ENCODE measurements around the gene RASSF6.
"Not testable (repeated sequence)": the region's sequence is repeated elsewhere in the genome, so short reads cannot be mapped to it uniquely, and the experiment has no call there.

Gene RASSF6

DNA sequence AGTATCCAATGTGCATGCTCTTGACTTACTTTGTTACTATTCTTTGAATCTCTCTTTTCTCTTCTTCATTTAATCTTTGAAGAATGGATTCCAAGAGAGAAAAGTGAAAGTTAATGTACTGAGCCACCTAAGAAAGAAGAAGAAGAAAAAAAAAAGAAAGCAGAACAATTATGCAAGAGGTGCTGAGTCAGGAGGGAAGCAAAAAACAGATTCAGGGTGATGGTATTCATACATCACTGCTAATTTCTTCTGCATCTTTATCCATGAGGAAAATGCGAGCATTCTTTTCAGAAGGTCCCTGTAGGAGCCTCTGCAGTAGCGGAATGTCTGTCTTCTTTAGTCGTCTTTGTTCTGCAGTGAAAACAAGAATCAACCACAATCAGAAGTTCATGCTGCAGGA lies 43.9 kb downstream of the RASSF6 start:
- no peak for DNase-seq (ENCODE audit: low read depth)

DNA sequence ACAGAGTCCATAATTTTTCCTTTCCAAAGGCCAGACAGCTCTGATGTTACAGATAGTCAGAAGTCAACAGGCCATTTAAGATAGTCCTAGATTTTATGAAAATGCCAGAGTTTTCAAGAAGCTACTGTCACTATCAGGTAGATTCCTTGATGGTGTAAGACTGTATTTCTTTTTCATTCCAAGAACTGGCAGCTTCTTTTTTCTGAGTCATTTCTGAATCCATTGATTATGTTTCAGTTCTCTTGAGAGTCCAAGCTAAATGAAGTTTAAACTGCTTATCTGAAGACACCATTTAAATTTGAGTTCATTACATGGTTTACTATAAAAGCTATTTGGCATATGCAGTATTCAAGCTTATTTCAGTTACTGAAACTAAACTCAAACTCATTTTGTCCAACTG lies 44.6 kb downstream of the RASSF6 start:
- DNase-seq (ENCODE audit: low read depth) = no peak

DNA sequence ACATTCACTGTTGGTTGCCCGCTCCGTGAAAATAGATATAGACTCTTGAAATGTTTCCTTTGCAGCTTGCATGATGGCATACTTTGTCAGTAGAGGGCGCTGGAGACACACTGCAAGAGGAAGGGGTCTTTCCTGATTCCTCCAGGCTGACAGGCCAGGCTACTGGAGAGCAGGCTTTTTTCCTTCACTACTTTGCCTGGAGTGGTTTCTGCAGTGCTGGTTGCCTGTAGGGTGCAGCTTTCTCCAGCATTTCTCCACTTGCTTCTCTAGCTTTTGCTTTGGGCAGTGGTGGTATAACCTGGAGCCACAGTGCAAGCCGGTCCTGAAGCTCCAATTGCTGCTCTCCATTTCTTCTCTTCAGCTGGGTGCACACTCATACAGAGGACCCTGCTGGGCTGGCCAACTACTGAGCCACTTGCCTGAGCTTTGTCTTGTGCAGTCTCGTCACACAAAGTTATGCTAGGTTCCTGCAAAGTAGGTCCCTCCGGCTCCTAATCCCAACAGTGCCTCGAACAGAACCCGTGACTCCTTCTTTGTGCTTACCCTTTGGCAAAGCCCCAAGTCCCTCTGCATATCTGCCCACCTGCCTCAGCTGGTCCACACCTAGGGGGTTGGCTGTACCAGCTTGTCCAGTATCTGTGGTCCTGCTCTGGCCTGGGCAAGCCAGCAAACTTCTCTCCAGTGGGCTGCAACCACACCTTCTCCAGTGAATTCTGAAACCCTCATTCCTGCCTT lies 46.3 kb downstream of the RASSF6 start:
- DNase-seq (ENCODE audit: low read depth) = no peak

DNA sequence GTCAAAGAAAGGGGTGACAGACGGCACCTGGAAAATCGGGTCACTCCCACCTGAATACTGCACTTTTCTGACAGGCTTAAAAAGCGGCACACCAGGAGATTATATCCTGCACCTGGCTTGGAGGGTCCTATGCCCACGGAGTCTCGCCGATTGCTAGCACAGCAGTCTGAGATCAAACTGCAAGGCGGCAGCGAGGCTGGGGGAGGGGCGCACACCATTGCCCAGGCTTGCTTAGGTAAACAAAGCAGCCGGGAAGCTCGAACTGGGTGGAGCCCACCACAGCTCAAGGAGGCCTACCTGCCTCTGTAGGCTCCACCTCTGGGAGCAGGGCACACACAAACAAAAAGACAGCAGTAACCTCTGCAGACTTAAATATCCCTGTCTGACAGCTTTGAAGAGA lies 69.4 kb downstream of the RASSF6 start:
- not testable (repeated sequence) for DNase-seq (ENCODE audit: low read depth)

DNA sequence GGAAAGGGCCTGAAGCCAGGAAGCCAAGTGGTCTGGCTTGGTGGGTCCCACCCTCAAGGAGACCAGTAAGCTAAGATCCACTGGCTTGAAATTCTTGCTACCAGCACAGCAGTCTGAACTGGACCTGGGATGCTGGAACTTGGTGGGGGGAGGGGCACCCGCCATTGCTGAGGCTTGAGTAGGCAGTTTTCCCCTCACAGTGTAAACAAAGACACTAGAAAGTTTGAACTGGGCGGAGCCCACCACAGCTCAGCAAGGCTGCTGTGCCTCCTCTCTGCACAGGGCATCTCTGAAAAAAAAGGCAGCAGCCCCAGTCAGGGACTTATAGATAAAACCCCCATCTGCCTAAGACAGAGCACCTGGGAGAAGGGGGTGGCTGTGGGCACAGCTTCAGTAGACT lies 75.6 kb downstream of the RASSF6 start:
- no peak for DNase-seq (ENCODE audit: low read depth)

DNA sequence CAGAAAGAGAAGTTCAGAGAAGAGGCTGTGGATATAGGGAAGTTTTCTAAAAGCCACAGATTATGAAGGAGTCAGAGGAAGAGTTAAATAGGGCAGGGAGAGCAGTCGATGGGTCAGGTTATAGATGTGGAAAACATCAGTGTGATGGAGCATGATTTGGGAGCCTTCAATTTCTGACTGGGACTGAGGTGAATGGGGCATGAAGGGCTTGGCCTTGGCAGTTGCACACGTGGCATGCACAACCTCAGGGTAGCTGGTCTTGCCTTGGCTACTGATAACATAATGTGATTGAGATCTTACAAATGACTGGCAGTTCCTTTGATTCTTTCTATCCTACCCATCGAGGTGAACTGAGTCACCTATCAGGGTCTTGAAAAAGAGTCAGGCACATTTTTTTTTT lies 79.0 kb downstream of the RASSF6 start:
- DNase-seq (ENCODE audit: low read depth) = no peak

DNA sequence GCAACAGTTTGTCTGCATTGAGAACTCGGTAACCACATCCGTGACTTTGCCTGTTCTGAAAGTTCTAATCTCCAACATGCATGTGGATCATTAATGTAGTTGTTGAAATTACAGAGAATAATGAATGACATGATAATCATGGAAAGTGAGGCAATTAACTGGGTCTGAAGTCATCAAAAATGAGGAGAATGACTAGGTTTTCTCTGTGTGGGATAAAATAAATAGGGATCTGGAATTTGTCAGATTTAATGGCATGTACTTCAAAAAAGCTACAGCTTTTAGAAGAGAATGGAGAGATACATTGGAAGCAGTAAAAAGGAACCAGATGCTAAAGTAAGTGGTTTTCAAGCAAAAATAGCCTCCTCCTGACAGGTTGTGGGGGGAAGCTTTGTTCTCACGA lies 79.4 kb downstream of the RASSF6 start:
- no peak for DNase-seq (ENCODE audit: low read depth)

DNA sequence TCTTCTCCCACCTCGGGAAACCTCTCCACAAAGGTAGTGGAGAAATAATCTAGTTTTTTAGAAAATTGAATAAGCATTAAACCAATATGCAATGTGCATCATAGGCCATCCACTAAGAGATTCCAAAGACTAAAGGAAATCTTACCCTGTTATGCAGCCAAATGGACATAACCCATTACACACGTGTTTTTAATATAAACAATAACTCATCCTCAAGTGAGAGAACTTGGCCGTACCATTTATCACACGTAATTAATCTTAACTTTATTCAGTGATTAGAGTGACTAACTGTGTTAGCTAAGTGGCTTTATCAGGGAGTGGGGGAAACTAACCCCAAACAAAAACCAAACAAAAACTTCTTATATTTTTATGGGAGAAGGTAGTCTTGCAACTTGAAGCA lies 80.8 kb downstream of the RASSF6 start:
- no peak for DNase-seq (ENCODE audit: low read depth)

DNA sequence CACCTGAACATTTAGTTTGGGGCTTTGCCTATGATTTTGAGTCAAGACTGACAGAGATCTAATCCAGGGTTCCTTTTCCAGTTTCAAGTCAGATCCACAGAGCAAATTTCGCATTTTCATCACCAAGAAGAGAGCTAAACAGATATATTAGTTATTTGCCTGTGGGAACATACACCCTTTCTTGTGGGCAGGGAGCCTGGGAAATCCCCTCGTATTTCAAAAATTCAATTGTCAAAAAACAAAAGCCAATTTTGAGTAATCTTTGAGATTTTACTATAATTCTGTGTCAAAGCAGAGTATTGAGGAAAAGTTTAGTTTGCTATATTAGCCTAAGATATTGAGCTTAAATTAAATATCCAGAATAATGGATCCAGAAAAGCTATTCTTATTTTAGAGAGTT lies 82.1 kb downstream of the RASSF6 start:
- DNase-seq (ENCODE audit: low read depth) = no peak

DNA sequence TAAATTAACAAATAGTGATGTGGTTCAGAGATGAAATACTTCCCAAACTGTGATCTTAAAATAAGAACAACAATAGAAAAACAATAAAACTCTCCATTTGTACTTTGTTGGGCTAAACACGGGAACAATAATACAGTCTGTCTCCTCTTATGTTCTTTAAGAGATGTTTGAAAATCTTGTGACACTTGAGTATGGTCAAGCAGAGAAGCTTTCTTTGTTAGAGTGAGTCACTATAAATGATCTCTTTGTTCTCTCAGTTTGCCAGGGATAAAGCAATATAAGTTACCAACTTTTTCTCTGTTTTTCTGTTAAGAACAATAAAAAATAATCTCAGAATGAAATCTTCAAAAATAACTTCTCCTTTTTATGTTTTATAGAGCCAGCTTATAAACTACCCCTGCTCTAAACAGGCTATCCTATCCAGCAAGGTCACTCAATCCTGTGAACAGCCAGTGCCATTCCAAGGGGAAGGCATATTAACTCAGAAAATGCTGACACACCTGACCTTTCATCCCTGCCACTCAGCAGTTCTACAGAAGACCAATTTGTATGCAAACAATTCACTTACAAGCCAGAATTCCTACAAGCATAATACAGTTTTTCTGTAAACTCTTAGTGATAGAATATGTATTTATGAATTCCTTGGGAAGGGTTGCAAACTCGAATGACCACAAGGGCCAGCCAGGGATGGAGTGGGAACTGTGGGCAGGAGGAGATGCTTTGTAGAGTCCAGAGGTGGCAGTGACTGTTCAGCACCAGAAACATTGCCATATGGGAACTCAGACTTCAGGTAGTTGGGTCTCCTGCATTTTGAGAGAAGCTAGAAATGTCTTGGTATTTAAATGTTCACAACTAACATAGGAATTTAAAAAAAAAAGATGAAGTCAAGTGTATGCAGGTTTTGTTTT lies 86.5 kb downstream of the RASSF6 start:
- no peak for DNase-seq (ENCODE audit: low read depth)

DNA sequence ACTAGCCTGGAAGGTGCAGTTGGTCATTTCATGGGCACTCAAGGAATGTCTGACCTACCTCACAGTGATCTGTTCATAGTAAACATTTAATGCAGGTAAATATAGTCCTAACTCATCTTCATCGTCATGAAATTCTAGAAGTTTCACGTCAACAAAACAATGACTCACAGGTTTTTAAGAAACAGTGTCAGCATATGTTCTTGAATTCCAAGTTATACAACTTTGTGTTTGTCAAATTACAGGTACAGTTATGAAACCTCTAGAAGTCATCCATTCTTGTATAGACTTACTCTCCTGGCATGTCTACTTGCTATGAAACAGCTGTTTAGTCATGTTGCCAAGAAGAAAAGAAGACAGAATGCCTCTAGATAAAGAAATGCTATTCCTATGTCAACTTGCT lies 92.1 kb downstream of the RASSF6 start:
- no peak for DNase-seq (ENCODE audit: low read depth)

DNA sequence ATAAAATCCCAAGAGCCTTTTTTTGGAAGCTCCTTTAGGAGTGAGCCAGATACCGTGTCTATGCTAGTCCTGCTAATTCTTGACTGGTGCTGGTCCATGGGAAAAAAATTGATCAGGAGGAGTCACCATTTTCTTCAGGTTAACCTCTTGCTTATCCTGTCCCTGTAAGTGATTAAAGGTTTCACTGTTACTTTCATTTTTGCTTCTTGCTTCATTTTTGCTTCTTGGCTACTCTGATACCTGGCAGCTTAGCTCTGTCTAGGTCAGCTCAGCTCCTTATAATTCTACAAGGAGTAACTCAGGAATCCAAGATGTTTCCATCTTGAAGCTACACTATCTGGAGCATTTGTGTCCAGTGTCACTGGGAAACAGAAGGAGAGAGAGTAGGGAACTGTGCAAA lies 93.0 kb downstream of the RASSF6 start:
- no peak for DNase-seq (ENCODE audit: low read depth)

DNA sequence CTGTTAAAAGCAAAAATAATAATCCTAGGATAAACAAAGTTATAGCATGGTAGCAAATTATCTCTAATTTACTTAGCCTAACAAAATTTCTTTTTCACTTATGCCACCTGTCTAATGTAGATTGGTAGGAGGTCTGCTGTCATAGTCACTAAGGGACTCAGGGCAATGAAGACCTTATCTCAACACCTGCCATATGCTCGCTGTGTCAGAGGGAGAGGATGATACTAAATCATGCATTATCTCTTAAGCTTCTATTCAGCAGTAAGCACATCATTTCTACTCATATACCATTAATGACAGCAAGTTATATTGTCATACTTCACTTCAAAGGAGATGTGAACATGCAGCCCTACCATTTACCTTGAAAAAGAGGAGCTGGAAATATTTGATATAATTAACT lies 94.6 kb downstream of the RASSF6 start:
- no peak for DNase-seq (ENCODE audit: low read depth)

DNA sequence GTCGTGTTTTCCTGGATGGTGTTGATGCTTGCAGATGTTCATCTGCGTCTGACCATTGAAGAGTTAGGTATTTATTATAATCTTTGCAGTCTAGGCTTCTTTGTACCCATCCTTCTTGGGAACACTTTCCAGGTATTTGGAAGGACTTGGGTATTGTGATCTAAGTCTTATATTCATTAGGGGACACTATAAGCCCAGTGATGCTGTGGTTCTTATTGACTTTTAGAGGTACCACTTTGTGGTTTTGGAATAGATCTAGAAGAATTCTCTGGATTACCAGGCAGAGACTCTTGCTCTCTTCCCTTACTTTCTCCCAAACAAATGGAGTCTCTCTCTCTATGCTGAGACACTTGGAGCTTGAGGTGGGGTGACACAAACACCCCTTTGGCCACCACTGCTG lies 97.1 kb downstream of the RASSF6 start:
- no peak for DNase-seq (ENCODE audit: low read depth)
